ENCODE results near the gene CDKN1B. TPM values are rescaled to one million over a fixed set of nuclear protein-coding genes. Genes with fewer than 3 reads are reported as not detected.

CDKN1B gene
- total RNA-seq, 1 experiment from 2014 or later, result 25.9 TPM

DNA sequence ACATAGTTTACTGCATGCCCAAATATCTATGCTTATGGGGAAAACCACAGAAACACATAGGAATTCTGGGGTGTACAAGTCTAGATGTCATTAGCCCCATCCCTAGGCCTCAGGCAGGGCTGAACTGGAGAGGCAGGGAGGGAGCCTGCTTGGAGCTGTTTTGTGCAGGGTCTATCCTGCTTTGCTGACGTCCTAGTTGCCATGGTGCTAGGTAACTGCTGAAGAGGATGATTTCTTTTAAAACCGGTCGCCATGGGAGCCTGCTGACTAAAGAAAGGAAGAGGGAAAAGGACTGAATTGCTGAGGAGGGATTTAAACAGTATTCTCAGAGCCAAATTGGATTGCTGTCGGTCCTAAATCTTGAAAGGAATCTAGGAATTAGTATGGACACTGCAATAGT lies 31.9 kb upstream of the CDKN1B start:
- H3K4me1 ChIP-seq (ENCODE audit: control insufficient read depth, insufficient read depth, low read length), result no peaks in the 10 kb centered on the region
- ChIA-PET POLR2A (no interaction called here), CTCF (no interaction called here)
- DNase-seq (ENCODE audit: low read depth, low spot score), result no peak
- no TSS peak for BruUV-seq (replicated peaks)
- intact Hi-C loops (cut with micrococcal nuclease; ENCODE audit: unreplicated experiment), result no loop called here
- no peak for ATAC-seq
- no peak for TF ChIP-seq REST (IDR thresholded peaks at IDR 0.05; ENCODE audit: insufficient read depth in 1 of 2, low read depth in 2 of 2, low read length in 1 of 2)
- TF ChIP-seq TCF7L2 (IDR thresholded peaks at IDR 0.05; ENCODE audit: low read depth, low read length), result no peak
- TF ChIP-seq, protein P1, sequence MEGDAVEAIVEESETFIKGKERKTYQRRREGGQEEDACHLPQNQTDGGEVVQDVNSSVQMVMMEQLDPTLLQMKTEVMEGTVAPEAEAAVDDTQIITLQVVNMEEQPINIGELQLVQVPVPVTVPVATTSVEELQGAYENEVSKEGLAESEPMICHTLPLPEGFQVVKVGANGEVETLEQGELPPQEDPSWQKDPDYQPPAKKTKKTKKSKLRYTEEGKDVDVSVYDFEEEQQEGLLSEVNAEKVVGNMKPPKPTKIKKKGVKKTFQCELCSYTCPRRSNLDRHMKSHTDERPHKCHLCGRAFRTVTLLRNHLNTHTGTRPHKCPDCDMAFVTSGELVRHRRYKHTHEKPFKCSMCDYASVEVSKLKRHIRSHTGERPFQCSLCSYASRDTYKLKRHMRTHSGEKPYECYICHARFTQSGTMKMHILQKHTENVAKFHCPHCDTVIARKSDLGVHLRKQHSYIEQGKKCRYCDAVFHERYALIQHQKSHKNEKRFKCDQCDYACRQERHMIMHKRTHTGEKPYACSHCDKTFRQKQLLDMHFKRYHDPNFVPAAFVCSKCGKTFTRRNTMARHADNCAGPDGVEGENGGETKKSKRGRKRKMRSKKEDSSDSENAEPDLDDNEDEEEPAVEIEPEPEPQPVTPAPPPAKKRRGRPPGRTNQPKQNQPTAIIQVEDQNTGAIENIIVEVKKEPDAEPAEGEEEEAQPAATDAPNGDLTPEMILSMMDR (IDR thresholded peaks at IDR 0.05), result no peak
- no peak for TF ChIP-seq POLR2AphosphoS5 (IDR thresholded peaks at IDR 0.05; ENCODE audit: low read depth, low read length)
- TF ChIP-seq SIN3A (IDR thresholded peaks at IDR 0.05; ENCODE audit: borderline replicate concordance, insufficient read depth, low read depth, low read length), result no peak
- in situ Hi-C loops (cut with HindIII; ENCODE audit: low pct_unique_long_range_greater_than_20kb, low sequenced_read_pairs), result no loop called here
- no peak overlapping the region for H3K4me3 ChIP-seq (ENCODE audit: low read depth in 2 of 2, low read length in 2 of 2)
- H3K36me3 ChIP-seq (ENCODE audit: control insufficient read depth, insufficient read depth, low read length), result no peaks in the 10 kb centered on the region
- H3K9me3 ChIP-seq (ENCODE audit: control insufficient read depth, insufficient read depth, low read depth, low read length), result no peaks in the 10 kb centered on the region
- H3K27me3 ChIP-seq (ENCODE audit: control insufficient read depth, insufficient read depth, low read length), result no peaks in the 10 kb centered on the region
- H3K27ac ChIP-seq (ENCODE audit: low read length), result no peak overlapping the region

GRCh38 chr12:12686472-12686871 lies 30.7 kb upstream of the CDKN1B start:
- H3K27me3 ChIP-seq (ENCODE audit: control insufficient read depth, insufficient read depth, low read length), result no peaks in the 10 kb centered on the region
- H3K27ac ChIP-seq (ENCODE audit: low read length), result no peak overlapping the region
- ChIA-PET POLR2A (no interaction called here), CTCF (no interaction called here)
- in situ Hi-C loops (cut with HindIII; ENCODE audit: low pct_unique_long_range_greater_than_20kb, low sequenced_read_pairs), result no loop called here
- DNase-seq (ENCODE audit: low read depth, low spot score) (no peak), ATAC-seq (no peak)
- no peaks in the 10 kb centered on the region for H3K4me1 ChIP-seq (ENCODE audit: control insufficient read depth, insufficient read depth, low read length)
- no peaks in the 10 kb centered on the region for H3K9me3 ChIP-seq (ENCODE audit: control insufficient read depth, insufficient read depth, low read depth, low read length)
- no peaks in the 10 kb centered on the region for H3K36me3 ChIP-seq (ENCODE audit: control insufficient read depth, insufficient read depth, low read length)
- intact Hi-C loops (cut with micrococcal nuclease; ENCODE audit: unreplicated experiment), result no loop called here
- TF ChIP-seq REST (IDR thresholded peaks at IDR 0.05; ENCODE audit: insufficient read depth in 1 of 2, low read depth in 2 of 2, low read length in 1 of 2) (no peak), POLR2AphosphoS5 (IDR thresholded peaks at IDR 0.05; ENCODE audit: low read depth, low read length) (no peak), TCF7L2 (IDR thresholded peaks at IDR 0.05; ENCODE audit: low read depth, low read length) (no peak), SIN3A (IDR thresholded peaks at IDR 0.05; ENCODE audit: borderline replicate concordance, insufficient read depth, low read depth, low read length) (no peak)
- TF ChIP-seq, protein P1 (IDR thresholded peaks at IDR 0.05), result no peak
- no peak overlapping the region for H3K4me3 ChIP-seq (ENCODE audit: low read depth in 2 of 2, low read length in 2 of 2)
- BruUV-seq (replicated peaks), result no TSS peak
